A549 treated with GW870086 at 1 μM for 4 hours (cell line): ENCODE results near the gene ZBTB43. TPM values are rescaled to one million over a fixed set of nuclear protein-coding genes. Genes with fewer than 3 reads are reported as not detected.

Source experiments
- total RNA-seq: library from RNA; stranded (reverse); fragments of 200-300 nt; extraction: Qiagen RNA extraction; gene quantifications from 5 replicates; pipeline ENCODE4 v1.2.3, GENCODE V29; 2022; ENCODE audit warnings: low read depth

The ZBTB43 gene, protein sequence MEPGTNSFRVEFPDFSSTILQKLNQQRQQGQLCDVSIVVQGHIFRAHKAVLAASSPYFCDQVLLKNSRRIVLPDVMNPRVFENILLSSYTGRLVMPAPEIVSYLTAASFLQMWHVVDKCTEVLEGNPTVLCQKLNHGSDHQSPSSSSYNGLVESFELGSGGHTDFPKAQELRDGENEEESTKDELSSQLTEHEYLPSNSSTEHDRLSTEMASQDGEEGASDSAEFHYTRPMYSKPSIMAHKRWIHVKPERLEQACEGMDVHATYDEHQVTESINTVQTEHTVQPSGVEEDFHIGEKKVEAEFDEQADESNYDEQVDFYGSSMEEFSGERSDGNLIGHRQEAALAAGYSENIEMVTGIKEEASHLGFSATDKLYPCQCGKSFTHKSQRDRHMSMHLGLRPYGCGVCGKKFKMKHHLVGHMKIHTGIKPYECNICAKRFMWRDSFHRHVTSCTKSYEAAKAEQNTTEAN
- 5.7 to 8.5 TPM (median 6.3 TPM) in 5 replicates for total RNA-seq

DNA sequence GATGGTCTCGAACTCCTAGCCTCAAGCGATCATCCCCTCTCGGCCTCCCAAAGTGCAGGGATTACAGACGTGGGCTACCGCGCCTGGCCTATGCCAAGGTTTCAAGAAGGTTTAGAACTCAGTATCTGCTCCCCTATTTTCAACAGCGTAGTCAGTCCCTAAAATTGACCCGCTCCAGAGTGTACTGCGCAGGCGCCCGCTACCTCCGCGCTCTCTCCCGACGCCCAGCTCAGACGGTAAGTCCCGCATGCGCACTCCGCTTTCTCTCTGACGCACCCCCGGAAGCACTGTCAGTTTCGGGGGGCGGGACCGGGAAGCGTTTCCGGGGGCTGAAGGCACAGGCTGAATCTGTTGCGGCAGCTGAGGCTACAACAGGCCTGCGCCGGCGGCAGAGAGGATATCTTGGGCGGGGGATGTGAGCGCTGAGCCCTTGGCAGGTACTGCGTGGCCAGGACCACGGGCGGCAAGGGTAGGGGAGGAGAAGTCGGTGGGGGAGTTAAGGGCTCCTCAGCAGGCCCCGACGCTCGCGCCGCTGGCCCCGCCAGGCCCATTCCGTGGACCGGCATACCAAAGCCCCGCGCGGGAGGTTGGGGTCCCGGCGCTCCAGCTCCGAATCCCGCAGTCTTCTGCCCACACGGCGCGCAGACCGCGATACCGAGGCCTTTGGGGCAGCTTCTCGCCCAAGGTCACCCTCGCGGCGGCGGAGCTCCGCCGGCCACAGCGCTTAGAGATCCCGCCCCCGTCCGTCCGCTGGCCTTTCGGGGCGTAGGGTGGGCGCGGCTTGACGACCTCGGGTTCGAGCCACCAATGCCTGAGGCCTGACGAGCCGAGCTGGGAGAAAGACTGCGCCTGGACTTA, at the start of gene ZBTB43:
Gene ZBTB43, plus strand, starts transcription at position 345 of the 858 bp plus-strand sequence. CDS start 27,470 bp downstream, outside the sequence.

DNA sequence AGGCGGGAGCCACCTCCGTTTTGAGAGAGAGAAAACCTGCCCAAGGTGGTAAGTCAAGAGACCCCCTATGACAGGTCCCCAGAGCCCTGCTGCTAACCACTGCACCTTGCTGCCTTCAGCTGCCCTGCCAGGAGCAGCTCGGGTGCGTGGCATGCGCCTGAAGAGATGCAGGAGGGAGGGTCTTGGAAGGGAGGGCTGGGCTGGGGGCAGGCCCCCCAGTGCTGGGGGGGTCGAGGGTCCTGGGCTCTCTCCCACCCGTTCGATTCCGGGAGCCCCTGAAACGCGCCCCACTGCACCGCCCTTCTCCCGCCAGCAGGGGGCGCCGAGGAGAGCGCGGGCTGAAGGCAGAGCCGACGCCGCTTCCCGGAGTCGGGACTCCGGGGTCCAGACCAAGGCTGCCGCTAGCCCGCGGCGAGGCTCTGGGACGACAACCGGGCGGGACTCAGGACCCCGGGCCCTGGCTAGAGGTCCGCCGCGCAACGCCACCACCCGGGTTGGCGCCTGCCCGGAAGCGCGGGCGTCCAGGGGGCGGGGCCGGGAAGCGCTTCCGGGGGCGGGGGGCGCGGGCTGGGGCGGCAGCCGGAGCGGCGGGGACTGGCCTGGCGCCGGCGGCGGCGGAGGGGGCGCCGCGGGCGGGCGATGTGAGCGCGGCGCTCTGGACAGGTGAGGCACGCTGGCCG, 55.4 kb downstream of the ZBTB43 start, which contains the start of gene ZBTB34:
Gene ZBTB34, plus strand, starts transcription at position 563 of the 680 bp plus-strand sequence. CDS start 18,761 bp downstream, outside the sequence.

Other genes starting within 250 kb of the ZBTB43 start
- gene LMX1B, start 191.1 kb upstream of the ZBTB43 start, total RNA-seq: 1.3 to 1.8 TPM (median 1.3 TPM) in 5 replicates
- 3.0 to 4.1 TPM (median 3.8 TPM) in 5 replicates for gene ZBTB34, start 55.6 kb downstream of the ZBTB43 start, total RNA-seq
- 1.0 to 2.6 TPM (median 1.9 TPM) in 5 replicates for gene RALGPS1, start 109.7 kb downstream of the ZBTB43 start, total RNA-seq